BE2C (cell line): ENCODE measurements around the gene PLBD2.

Experiments used
- DNase-seq: peaks from one replicate; pipeline ENCODE4 v3.0.0-alpha.2; 2020
- H3K27me3 ChIP-seq: fragments of 250-450 bp; sonication (Bioruptor Pico); 2 replicates; pipeline ENCODE4 v1.5.1; 2020; ENCODE audit warnings: mild to moderate bottlenecking
- H3K36me3 ChIP-seq: fragments of 250-450 bp; sonication (Bioruptor Pico); 2 replicates; pipeline ENCODE4 v1.5.1; 2020; ENCODE audit warnings: mild to moderate bottlenecking
- H3K4me1 ChIP-seq: fragments of 250-450 bp; sonication (Bioruptor Pico); 2 replicates; pipeline ENCODE4 v1.5.1; 2020
- H3K4me3 ChIP-seq: 2 replicates; pipeline ENCODE4 v1.5.1; 2011; ENCODE audit warnings: low read depth, low read length
- H3K9me3 ChIP-seq: fragments of 250-450 bp; sonication (Bioruptor Pico); 2 replicates; pipeline ENCODE4 v1.5.1; 2020
- TF ChIP-seq, protein P1 (sequence below): IDR thresholded peaks from 2 replicates; pipeline ENCODE4 v1.5.1; 2012; ENCODE audit warnings: mild to moderate bottlenecking, low read depth, low read length

The PLBD2 gene

DNA sequence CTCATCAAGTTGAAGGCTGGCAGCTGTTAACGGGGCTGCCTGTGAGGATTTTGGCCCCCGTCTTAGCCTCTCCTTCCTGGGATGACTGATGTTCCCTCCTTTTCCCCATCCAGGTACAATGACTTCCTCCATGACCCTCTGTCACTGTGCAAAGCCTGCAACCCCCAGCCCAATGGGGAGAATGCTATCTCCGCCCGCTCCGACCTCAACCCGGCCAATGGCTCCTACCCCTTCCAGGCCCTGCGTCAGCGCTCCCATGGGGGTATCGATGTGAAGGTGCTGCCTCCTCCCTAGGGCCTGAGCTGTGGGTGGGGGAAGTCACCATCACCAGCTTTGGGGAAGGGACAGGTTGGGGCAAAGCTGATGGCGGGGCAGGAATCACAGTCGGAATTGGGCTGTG is 29.2 kb downstream of the PLBD2 start:
- no peak for DNase-seq
- H3K4me3 ChIP-seq: no peak overlapping the region

GRCh38 chr12:113388351-113388750 is 30.0 kb downstream of the PLBD2 start:
- Histone ChIP-seq H3K27me3 (no peaks in the 10 kb centered on the region), H3K4me1 (no peaks in the 10 kb centered on the region), H3K36me3 (peaks cover 12% of the 10 kb centered on the region), H3K9me3 (no peaks in the 10 kb centered on the region), H3K4me3 (no peak overlapping the region)
- TF ChIP-seq, protein P1, sequence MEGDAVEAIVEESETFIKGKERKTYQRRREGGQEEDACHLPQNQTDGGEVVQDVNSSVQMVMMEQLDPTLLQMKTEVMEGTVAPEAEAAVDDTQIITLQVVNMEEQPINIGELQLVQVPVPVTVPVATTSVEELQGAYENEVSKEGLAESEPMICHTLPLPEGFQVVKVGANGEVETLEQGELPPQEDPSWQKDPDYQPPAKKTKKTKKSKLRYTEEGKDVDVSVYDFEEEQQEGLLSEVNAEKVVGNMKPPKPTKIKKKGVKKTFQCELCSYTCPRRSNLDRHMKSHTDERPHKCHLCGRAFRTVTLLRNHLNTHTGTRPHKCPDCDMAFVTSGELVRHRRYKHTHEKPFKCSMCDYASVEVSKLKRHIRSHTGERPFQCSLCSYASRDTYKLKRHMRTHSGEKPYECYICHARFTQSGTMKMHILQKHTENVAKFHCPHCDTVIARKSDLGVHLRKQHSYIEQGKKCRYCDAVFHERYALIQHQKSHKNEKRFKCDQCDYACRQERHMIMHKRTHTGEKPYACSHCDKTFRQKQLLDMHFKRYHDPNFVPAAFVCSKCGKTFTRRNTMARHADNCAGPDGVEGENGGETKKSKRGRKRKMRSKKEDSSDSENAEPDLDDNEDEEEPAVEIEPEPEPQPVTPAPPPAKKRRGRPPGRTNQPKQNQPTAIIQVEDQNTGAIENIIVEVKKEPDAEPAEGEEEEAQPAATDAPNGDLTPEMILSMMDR: no peak
- no peak for DNase-seq

More for the DNA sequence above, 29.2 kb downstream of the PLBD2 start:
- peaks cover 12% of the 10 kb centered on the region for H3K36me3 ChIP-seq
- TF ChIP-seq, protein P1: no peak
- no peaks in the 10 kb centered on the region for H3K27me3 ChIP-seq
- H3K4me1 ChIP-seq: no peaks in the 10 kb centered on the region
- no peaks in the 10 kb centered on the region for H3K9me3 ChIP-seq

- TF ChIP-seq, protein P1: no peak
- Histone ChIP-seq H3K4me3 (no peak overlapping the region), H3K36me3 (peaks cover 9% of the 10 kb centered on the region), H3K4me1 (no peaks in the 10 kb centered on the region), H3K27me3 (no peaks in the 10 kb centered on the region), H3K9me3 (no peaks in the 10 kb centered on the region)
- DNase-seq: no peak
Measured at GRCh38 chr12:113390064-113391043, 32.0 kb downstream of the PLBD2 start.

GRCh38 chr12:113391145-113391544 is 32.8 kb downstream of the PLBD2 start:
- Histone ChIP-seq H3K36me3 (peaks cover 9% of the 10 kb centered on the region), H3K9me3 (no peaks in the 10 kb centered on the region), H3K4me1 (no peaks in the 10 kb centered on the region), H3K4me3 (no peak overlapping the region), H3K27me3 (peaks cover 4% of the 10 kb centered on the region; the same call in 1 of the 2 replicates)
- TF ChIP-seq, protein P1: no peak
- DNase-seq: no peak

- no peak for DNase-seq
- Histone ChIP-seq H3K4me1 (no peaks in the 10 kb centered on the region), H3K9me3 (no peaks in the 10 kb centered on the region), H3K36me3 (peaks cover 5% of the 10 kb centered on the region), H3K4me3 (no peak overlapping the region), H3K27me3 (peaks cover 5% of the 10 kb centered on the region; the same call in 1 of the 2 replicates)
- TF ChIP-seq, protein P1: no peak
Measured at GRCh38 chr12:113391650-113392337, 33.4 kb downstream of the PLBD2 start.
